Endodermal cell (in vitro differentiated cells): Measurements from ENCODE around the gene HOMER3. TPM values are rescaled to one million over a fixed set of nuclear protein-coding genes. Genes with fewer than 3 reads are reported as not detected.

Experiments
- DNase-seq: peaks from one replicate; pipeline ENCODE4 v3.0.0-alpha.2; 2017
- H3K27ac ChIP-seq: 2 replicates; pipeline ENCODE4 v1.5.1; 2013; ENCODE audit warnings: mild to moderate bottlenecking, low read depth, low read length, moderate library complexity
- H3K27me3 ChIP-seq: 2 replicates; pipeline ENCODE4 v1.6.1; 2013; ENCODE audit warnings: mild to moderate bottlenecking, low read length, moderate library complexity; ENCODE audit not compliant: insufficient read depth, control insufficient read depth, poor library complexity, severe bottlenecking
- H3K36me3 ChIP-seq: 2 replicates; pipeline ENCODE4 v1.7.0; 2013; ENCODE audit warnings: mild to moderate bottlenecking, low read length, moderate library complexity; ENCODE audit not compliant: control insufficient read depth, insufficient read depth
- H3K4me1 ChIP-seq: one replicate; pipeline ENCODE4 v1.7.0; 2013; ENCODE audit warnings: low read length; ENCODE audit not compliant: control insufficient read depth, insufficient read depth
- H3K4me3 ChIP-seq: 2 replicates; pipeline ENCODE4 v1.5.1; 2013; ENCODE audit warnings: mild to moderate bottlenecking, low read length, moderate library complexity
- H3K9ac ChIP-seq: 2 replicates; pipeline ENCODE4 v1.6.1; 2013; ENCODE audit warnings: mild to moderate bottlenecking, low read length, moderate library complexity; ENCODE audit not compliant: poor library complexity, severe bottlenecking; ENCODE audit errors: extremely low read depth
- H3K9me3 ChIP-seq: 2 replicates; pipeline ENCODE4 v1.6.1; 2013; ENCODE audit warnings: mild to moderate bottlenecking, low read length, moderate library complexity; ENCODE audit not compliant: control insufficient read depth
- H3K27ac Mint-ChIP-seq: 2 replicates; pipeline ENCODE4 v1.8.0; 2020; ENCODE audit warnings: mixed read lengths
- H3K27me3 Mint-ChIP-seq: 2 replicates; pipeline ENCODE4 v1.8.0; 2021; ENCODE audit warnings: mild to moderate bottlenecking, mixed read lengths; ENCODE audit not compliant: insufficient read depth
- H3K36me3 Mint-ChIP-seq: 2 replicates; pipeline ENCODE4 v1.8.0; 2020; ENCODE audit warnings: low read depth, mixed read lengths
- H3K4me1 Mint-ChIP-seq: 2 replicates; pipeline ENCODE4 v1.8.0; 2020; ENCODE audit warnings: mixed read lengths
- H3K4me3 Mint-ChIP-seq: 2 replicates; pipeline ENCODE4 v1.8.0; 2020; ENCODE audit warnings: mild to moderate bottlenecking, moderate library complexity, mixed read lengths
- H3K9me3 Mint-ChIP-seq: 2 replicates; pipeline ENCODE4 v1.8.0; 2020; ENCODE audit warnings: mild to moderate bottlenecking, mixed read lengths
- CTCF ChIP-seq: fragments of 200-600 bp; sonication (generic); conservative IDR thresholded peaks from 2 replicates; pipeline ENCODE4 v1.5.0; 2021; ENCODE audit warnings: antibody characterized with exemption, mild to moderate bottlenecking
- WGBS, 2 experiments: methylation state at CpG; one replicate each; pipeline versions ENCODE4 v1.1.5 to v1.1.7; 2013; ENCODE audit warnings: missing lambda C conversion rate in 2 of 2, mixed read lengths in 1 of 2; ENCODE audit not compliant: insufficient coverage in 1 of 2, insufficient read length in 1 of 2; 5-methylcytosine and 5-hydroxymethylcytosine counted together
- total RNA-seq, 2 donors: library from RNA; stranded (reverse); fragmentation: NEBNext Ultra II Directional in 1 of 2; extraction: Animal tissue kit (Norgen Biotek cat#: 25700) in 1 of 2; gene quantifications; 2 replicates in 1 of 2; 3 replicates in 1 of 2; pipeline ENCODE4 v1.2.1, GENCODE V29; 2021

HOMER3 gene
- total RNA-seq, 2 donors from 2014 or later = 21.5 to 31.2 TPM

GRCh38 chr19:18922228-18922985 is 18.6 kb downstream of the HOMER3 start:
- no peak overlapping the region for H3K27ac ChIP-seq
- H3K27me3 ChIP-seq = no peaks in the 10 kb centered on the region
- 91 to 95% methylated on average over 16 to 29 of the region's 29 CpGs for WGBS, 2 experiments
- Mint-ChIP-seq H3K27me3 (no peaks in the 10 kb centered on the region), H3K4me3 (no peak overlapping the region), H3K27ac (no peak overlapping the region), H3K4me1 (peaks cover 4% of the 10 kb centered on the region), H3K36me3 (peaks cover 40% of the 10 kb centered on the region), H3K9me3 (no peaks in the 10 kb centered on the region)
- no peak overlapping the region for H3K9ac ChIP-seq
- no peaks in the 10 kb centered on the region for H3K4me1 ChIP-seq
- H3K36me3 ChIP-seq = peaks cover 22% of the 10 kb centered on the region
- no peak overlapping the region for H3K4me3 ChIP-seq
- H3K9me3 ChIP-seq = no peaks in the 10 kb centered on the region
- TF ChIP-seq CTCF = no peak
- no peak for DNase-seq

GRCh38 chr19:18921593-18921992 is 19.4 kb downstream of the HOMER3 start:
- no peak for DNase-seq
- Mint-ChIP-seq H3K9me3 (no peaks in the 10 kb centered on the region), H3K36me3 (peaks cover 36% of the 10 kb centered on the region), H3K27me3 (no peaks in the 10 kb centered on the region), H3K4me1 (peaks cover 4% of the 10 kb centered on the region), H3K27ac (no peak overlapping the region), H3K4me3 (peak overlapping the region; percentile 95)
- Histone ChIP-seq H3K4me1 (no peaks in the 10 kb centered on the region), H3K27me3 (no peaks in the 10 kb centered on the region), H3K36me3 (peaks cover 20% of the 10 kb centered on the region), H3K27ac (no peak overlapping the region), H3K9ac (no peak overlapping the region), H3K4me3 (no peak overlapping the region), H3K9me3 (no peaks in the 10 kb centered on the region)
- WGBS, 2 experiments = 91 to 96% methylated on average over 10 to 17 of the region's 17 CpGs
- no peak for TF ChIP-seq CTCF

GRCh38 chr19:18920400-18920799 is 20.6 kb downstream of the HOMER3 start:
- Histone ChIP-seq H3K27me3 (no peaks in the 10 kb centered on the region), H3K4me3 (peak overlapping the region; percentile 97), H3K9me3 (no peaks in the 10 kb centered on the region), H3K4me1 (no peaks in the 10 kb centered on the region), H3K9ac (peak overlapping the region; percentile 75), H3K27ac (no peak overlapping the region), H3K36me3 (peaks cover 20% of the 10 kb centered on the region)
- no peak for DNase-seq
- Mint-ChIP-seq H3K27ac (peak overlapping the region; percentile 91), H3K27me3 (no peaks in the 10 kb centered on the region), H3K4me1 (peaks cover 4% of the 10 kb centered on the region), H3K9me3 (no peaks in the 10 kb centered on the region), H3K4me3 (peak overlapping the region; percentile 95), H3K36me3 (peaks cover 31% of the 10 kb centered on the region)
- TF ChIP-seq CTCF = no peak
- 77 to 80% methylated on average over 8 to 9 of the region's 9 CpGs for WGBS, 2 experiments
